ENCODE measurements around the gene ADIPOR2.
"Not testable (repeated sequence)": the region's sequence is repeated elsewhere in the genome, so short reads cannot be mapped to it uniquely, and the experiment has no call there.

Gene ADIPOR2

DNA sequence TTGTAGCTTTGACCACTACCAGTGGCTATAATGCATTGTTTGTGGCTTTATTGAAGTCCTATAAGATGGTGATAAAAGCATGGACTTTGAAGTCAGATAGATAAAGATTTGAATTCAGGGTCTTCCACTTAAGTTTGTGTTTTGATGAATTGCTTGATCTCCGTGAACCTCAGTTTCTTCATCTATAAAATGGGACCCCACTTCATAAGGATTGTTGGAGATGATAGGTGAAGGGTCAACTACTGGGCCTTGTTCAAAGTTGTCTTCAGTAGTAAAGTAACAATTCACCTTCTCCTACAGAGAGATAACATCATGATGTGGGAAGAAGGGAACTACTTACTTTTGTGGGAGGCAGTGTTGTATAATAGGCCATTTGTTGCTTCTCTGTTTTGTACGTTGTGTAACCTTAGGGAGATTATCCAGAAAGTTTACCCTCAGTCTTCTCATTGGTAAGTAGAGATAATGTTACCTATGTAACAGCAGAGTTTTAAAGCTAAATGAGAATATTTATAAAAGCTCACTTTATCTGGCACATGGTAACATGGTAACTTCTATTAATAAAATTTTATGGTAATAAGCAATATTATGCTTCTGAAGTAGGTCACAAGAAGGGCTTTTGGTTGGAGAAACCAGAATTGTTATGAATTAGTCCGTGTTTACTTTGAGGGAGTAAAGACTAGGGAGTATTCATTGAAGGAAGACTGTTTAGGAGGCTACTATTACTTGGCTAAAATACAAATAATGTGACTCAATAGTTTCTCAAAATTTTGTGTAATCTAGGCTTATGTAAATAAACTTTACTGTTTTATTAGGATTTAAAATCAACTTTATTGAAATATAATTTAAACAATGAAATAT, 15.1 kb downstream of the ADIPOR2 start:
- no peak for DNase-seq

GRCh38 chr12:1706632-1706980, 15.7 kb downstream of the ADIPOR2 start:
- peak; percentile 49 for DNase-seq

DNA sequence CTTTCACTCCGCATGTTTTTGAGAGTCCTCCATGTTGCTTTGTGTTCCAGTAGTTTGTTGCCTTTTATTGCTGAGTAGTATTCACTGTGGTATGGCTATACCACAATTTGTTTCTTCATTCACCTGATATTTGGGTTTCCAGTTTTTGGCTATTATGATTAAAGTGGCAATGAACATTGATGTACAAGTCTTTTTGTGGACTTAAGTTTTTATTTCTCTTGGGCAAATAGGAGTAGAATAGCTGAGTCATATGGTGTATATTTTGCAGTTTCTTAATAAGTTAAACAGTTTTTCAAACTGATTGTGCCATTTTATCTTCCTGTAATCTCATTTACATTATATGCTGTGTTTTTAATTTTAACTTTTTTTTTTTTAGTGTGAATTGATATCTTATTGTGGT, 16.2 kb downstream of the ADIPOR2 start:
- DNase-seq, result no peak

DNA sequence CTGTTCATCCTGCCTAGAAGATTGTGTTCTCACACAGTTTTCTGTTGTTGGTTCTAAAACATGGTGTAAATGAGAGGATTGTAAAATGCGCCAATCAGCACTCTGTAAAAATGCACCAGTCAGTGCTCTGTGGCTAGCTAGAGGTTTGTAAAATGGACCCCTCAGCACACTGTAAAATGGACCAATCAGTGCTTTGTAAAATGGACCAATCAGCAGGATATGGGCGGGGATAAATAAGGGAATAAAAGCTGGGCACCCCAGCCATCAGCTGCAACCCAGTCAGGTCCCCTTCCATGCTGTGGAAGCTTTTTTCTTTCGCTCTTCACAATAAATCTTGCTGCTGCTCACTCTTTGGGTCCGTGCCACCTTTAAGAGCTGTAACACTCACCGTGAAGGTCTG, 19.1 kb downstream of the ADIPOR2 start:
- DNase-seq, result not testable (repeated sequence)

GRCh38 chr12:1710870-1711269, 20.0 kb downstream of the ADIPOR2 start:
- DNase-seq, result not testable (repeated sequence)

DNA sequence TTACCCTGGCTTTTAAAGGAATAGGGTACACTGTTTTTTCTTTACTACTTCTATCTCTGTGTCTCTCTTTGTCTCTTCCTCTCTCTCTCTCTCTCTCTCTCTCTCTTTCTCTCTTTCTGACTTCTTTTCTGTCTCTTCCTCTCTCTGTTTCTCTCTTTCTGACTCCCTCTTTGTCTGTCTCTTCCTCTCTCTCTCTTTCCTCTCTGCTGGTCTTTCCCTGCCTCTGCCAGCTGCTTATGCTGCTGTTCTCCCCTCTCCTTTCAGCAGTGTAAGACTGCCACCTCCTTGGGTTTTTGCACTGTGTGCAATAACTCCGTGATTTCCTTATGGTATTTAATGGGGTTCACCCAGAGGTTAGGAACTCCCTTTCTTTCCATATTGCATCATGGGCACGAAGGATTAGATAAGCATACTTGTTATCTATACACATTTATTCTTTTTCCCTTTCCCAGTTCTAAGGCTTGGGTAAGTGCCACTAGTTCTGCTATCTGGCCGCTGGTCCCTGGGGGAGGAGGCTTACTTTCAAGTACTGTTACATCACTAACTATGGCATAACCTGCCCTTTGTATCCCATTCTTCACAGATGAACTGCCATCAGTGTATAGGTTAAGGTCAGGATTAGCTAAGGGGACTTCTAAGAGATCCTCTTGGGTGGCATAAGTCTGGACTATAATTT, 20.8 kb downstream of the ADIPOR2 start:
- DNase-seq, result peak; percentile 74

GRCh38 chr12:1712305-1712704, 21.4 kb downstream of the ADIPOR2 start:
- not testable (repeated sequence) for DNase-seq

GRCh38 chr12:1712852-1713251, 22.0 kb downstream of the ADIPOR2 start:
- not testable (repeated sequence) for DNase-seq

GRCh38 chr12:1713783-1714348, 23.0 kb downstream of the ADIPOR2 start:
- not testable (repeated sequence) for DNase-seq

DNA sequence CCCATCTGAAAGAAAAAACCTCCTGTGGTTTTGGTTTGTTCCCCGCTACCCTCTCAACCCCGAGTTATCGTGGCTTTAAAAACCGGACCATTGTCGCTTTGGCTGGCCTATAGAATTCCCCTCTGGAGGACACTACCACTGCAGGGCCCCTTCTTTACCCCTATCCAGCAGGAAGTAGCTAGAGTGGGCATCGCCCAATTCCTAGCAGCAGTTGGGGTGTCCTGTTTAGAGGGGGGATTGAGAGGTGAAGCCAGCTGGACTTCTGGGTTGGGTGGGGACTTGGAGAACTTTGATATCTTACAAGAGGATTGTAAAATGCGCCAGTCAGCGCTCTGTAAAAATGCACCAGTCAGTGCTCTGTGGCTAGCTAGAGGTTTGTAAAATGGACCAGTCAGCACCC, 24.6 kb downstream of the ADIPOR2 start:
- DNase-seq, result not testable (repeated sequence)

DNA sequence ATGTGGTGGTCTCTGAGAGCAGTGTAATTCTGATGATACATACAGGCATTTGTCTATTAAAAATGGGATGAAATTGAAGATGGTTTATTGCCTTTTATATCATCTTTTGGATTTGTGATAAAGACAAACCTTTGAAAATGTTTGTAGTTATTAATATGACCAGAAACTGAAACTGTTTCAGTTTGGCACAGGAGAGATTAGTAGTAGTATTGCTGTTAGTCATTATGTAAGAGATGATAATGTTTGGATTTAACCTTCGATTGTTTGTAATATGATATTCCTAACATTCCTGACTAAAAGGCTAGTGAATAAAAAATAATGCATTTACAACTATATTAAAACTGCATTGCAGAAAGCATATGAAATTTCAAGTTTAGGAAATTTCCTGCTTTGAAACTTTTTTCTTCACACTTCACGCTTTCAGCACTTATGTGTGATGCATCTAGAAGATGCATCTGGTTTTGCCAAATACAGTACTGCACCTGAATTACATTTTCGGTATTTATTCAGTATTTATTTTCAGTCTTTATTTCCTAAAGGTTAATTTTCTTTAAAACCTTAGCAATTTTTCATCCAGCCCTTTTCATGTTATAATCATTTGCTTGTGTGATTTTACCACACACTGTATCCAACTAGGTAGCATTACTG, 25.5 kb downstream of the ADIPOR2 start:
- DNase-seq, result no peak

DNA sequence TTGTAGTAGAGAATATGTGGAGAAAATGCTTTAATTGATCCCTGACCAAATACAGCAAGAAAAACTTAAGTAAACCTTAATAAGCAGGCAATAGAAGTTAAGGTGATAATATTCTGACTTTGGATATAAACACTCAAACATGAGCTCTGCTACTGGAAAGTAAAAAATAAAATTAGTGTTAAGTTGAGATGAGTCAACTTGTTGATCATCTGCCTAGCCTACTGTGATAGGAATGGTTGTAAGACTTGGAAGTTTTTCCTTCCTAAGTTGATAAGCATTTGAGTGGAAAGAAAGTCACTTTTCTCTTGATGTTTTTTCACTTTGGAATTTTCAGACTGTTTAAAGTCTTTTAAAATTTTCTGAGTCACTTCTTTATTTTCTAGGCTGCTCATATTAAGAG, 26.0 kb downstream of the ADIPOR2 start:
- DNase-seq, result no peak

DNA sequence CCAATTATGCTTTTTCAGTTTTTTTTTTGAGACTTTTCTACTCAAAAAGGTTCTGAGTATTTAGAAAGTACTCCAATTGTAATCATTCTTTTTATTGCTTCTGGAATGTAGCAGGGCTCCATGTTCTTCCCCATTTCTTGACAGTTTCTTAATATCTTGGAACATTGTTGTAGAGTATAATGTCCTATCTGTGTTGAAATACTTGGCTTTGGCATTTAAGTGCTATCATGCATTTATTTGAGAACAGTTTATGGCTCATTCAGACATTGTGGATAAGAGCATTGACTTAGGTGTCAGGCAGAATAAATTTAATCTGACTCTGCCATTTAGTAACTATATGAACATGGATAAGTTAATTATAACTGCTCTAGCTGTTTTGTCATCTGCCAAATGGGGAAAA, 28.3 kb downstream of the ADIPOR2 start:
- DNase-seq, result no peak

- no peak for DNase-seq
Measured at GRCh38 chr12:1720494-1720893, 29.6 kb downstream of the ADIPOR2 start.

GRCh38 chr12:1723721-1724120, 32.9 kb downstream of the ADIPOR2 start:
- DNase-seq, result peak; percentile 77

DNA sequence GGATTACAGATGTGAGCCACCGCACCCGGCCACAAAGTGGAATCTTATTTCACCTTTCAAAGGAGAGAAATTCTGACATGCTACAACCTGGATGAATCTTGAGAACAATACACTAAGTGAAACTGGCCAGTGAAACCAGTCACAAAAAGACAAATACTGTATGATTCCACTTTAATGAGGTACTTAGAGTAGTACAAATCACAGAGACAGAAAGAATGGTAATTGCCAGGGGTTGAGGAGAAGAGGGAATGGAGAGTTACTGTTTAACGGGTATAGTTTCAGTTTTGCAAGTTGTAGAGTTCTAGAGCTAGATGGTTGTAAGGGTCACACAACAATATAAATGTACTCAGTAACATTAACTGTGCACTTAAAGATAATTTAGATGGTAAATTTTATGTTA, 33.4 kb downstream of the ADIPOR2 start:
- no peak for DNase-seq

DNA sequence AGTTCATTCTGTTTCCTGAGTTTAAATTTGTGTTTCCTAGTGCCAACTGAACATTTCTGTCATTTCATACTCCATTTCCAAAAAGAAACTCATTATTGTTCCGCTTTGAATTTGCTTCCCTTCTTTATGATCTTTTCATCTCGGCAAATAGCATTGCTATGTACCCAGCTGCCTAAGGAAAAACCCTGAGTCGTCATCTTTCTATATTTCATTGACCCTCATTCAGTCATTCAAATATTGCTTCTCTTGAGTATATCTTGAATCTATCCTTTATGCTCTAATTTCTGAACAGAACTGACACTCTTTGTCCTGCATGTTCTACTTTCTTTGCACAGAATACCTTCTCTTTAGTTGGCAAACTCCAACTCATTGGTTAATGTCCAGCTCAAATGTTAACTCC, 35.9 kb downstream of the ADIPOR2 start:
- DNase-seq, result no peak

DNA sequence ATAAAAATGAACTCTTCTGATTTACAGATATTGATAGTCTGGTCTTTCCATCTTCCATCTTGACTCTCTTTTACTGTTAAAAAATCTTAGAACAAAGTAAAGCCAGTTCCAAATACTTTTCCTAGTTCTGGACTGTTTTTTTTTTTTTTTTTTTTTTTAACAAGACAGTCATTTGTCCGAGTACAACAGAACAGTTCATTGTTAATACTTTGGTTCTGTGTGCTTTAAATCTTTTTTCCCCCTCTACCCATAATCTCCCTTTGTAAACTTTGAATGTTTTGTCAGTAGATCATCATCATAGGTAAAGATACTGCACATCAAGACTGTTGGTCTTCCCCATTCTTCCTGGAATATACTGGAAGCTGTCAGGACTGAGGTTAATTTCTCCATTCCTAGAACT, 38.0 kb downstream of the ADIPOR2 start:
- no peak for DNase-seq

DNA sequence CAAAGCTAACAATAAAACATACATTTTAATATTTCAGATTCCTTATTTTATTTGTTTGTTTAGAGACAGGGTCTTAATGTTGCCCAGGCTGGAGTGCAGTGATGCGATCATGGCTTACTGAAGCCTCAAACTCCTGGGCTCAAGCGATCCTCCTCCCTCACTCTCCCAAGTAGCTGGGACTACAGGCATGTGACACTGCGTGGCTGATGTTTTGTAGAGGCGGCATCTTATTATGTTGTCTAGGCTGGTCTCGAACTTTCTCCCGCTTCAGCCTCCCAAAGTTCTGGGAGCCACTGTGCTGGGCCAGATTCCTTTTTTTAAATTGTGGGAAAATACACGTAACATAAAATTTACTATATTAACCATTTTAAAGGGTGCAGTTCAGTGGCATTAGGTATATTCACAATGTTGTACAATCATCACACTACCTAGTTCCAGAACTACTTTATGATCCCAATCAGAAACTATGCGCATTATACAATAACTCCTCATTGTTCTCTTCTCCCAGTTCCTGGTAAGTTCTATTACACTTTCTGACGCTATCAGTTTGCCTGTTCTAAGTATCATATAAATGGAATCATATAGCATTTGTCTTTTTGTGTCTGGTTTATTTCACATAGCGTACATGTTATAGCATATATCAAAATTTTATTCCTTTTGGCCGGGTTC, 40.3 kb downstream of the ADIPOR2 start:
- DNase-seq, result no peak

DNA sequence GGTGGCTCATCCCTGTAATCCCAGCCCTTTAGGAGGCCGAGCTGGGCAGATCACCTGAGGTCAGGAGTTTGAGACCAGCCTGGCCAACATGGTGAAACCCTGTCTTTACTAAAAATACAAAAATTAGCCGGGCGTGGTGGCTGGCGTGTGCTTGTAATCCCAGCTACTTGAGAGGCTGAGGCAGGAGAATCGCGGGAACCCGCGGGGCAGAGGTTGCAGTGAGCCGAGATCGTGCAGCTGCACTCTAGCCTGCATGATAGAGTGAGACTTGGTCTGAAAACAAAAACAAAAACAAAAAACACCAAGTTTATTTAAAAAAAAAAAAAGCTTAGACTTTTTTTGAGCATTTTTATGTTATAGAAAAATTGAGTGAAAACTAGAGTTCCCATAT, 40.8 kb downstream of the ADIPOR2 start:
- DNase-seq, result not testable (repeated sequence)

DNA sequence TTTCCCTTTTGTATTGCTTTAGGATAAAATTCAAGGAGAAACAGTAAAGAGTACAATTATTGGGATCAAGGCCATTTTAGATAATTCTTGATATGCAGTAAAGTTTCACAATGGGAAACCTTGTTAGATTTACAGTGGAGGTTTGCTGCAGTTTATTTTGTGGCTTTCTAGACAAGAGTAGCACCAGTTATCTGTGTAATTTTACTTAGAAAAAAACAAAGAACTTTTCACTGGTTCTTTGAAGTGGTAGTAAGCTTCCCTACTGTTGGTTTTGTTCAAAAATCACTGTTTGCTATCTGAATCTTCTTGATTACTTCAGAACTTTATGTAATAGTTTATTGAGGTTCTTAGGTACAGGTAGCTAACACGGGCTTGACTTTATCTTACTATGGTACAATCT, 42.0 kb downstream of the ADIPOR2 start:
- no peak for DNase-seq

- DNase-seq, result not testable (repeated sequence)
Measured at GRCh38 chr12:1733712-1734111, 42.8 kb downstream of the ADIPOR2 start.
